ENCODE measurements around the gene PUSL1.

PUSL1 gene

GRCh38 chr1:1279028-1279427, 29.4 kb upstream of the PUSL1 start:
- no peak for DNase-seq

GRCh38 chr1:1280782-1281481, 27.5 kb upstream of the PUSL1 start:
- no peak for DNase-seq

GRCh38 chr1:1281533-1282321, 26.7 kb upstream of the PUSL1 start:
- no peak for DNase-seq

- no peak for DNase-seq
Observed at GRCh38 chr1:1282998-1283397, 25.4 kb upstream of the PUSL1 start.

- no peak for DNase-seq
Observed at GRCh38 chr1:1283821-1284220, 24.6 kb upstream of the PUSL1 start.

GRCh38 chr1:1284221-1285101, 23.9 kb upstream of the PUSL1 start:
- DNase-seq, result no peak

- DNase-seq, result no peak
Observed at GRCh38 chr1:1285102-1285571, 23.3 kb upstream of the PUSL1 start.

GRCh38 chr1:1285611-1286311, 22.6 kb upstream of the PUSL1 start:
- DNase-seq, result no peak

- no peak for DNase-seq
Observed at GRCh38 chr1:1286313-1287261, 21.8 kb upstream of the PUSL1 start.

GRCh38 chr1:1287288-1288110, 20.9 kb upstream of the PUSL1 start:
- DNase-seq, result no peak

- peak in 3 of 56 donors; percentile 12 to 34 (median 25) for DNase-seq
Observed at GRCh38 chr1:1290238-1290731, 18.1 kb upstream of the PUSL1 start.

- DNase-seq, result peak in 1 of 56 donors; percentile 23
Observed at GRCh38 chr1:1291023-1291528, 17.3 kb upstream of the PUSL1 start.

- DNase-seq, result peak in 9 of 56 donors; percentile 14 to 64 (median 34)
Observed at GRCh38 chr1:1291548-1292441, 16.6 kb upstream of the PUSL1 start.

- DNase-seq, result no peak
Observed at GRCh38 chr1:1292442-1292779, 16.0 kb upstream of the PUSL1 start.

GRCh38 chr1:1292851-1293250, 15.5 kb upstream of the PUSL1 start:
- no peak for DNase-seq

GRCh38 chr1:1293263-1294249, 14.8 kb upstream of the PUSL1 start:
- peak in 1 of 56 donors; percentile 24 for DNase-seq

Measured in nucleus accumbens (tissue), 56 donors.